Endothelial cell (in vitro differentiated cells): ENCODE measurements around the gene ZFYVE19. TPM values are rescaled to one million over a fixed set of nuclear protein-coding genes. Genes with fewer than 3 reads are reported as not detected.

ENCODE experiments used
- DNase-seq: peaks from one replicate; pipeline ENCODE4 v3.0.0; 2021; ENCODE audit warnings: low spot score
- H3K27ac Mint-ChIP-seq: one replicate; pipeline ENCODE4 v1.8.0; 2021; ENCODE audit warnings: mixed read lengths, inconsistent platforms; ENCODE audit not compliant: unreplicated experiment
- H3K27me3 Mint-ChIP-seq: one replicate; pipeline ENCODE4 v1.8.0; 2021; ENCODE audit warnings: mild to moderate bottlenecking, moderate library complexity, mixed read lengths, inconsistent platforms; ENCODE audit not compliant: unreplicated experiment
- H3K36me3 Mint-ChIP-seq: one replicate; pipeline ENCODE4 v1.8.0; 2021; ENCODE audit warnings: mild to moderate bottlenecking, low read depth, mixed read lengths, inconsistent platforms; ENCODE audit not compliant: unreplicated experiment
- H3K4me1 Mint-ChIP-seq: one replicate; pipeline ENCODE4 v1.8.0; 2021; ENCODE audit warnings: mild to moderate bottlenecking, mixed read lengths, inconsistent platforms; ENCODE audit not compliant: unreplicated experiment
- H3K4me3 Mint-ChIP-seq: one replicate; pipeline ENCODE4 v1.8.0; 2021; ENCODE audit warnings: mild to moderate bottlenecking, mixed read lengths, inconsistent platforms; ENCODE audit not compliant: unreplicated experiment
- H3K9me3 Mint-ChIP-seq: one replicate; pipeline ENCODE4 v1.8.0; 2021; ENCODE audit warnings: mixed read lengths, inconsistent platforms; ENCODE audit not compliant: unreplicated experiment
- CTCF ChIP-seq: fragments of 200-600 bp; sonication (generic); IDR thresholded peaks from one replicate; pipeline ENCODE4 v1.5.0; 2021; ENCODE audit warnings: antibody characterized with exemption; ENCODE audit not compliant: unreplicated experiment
- total RNA-seq: library from RNA; stranded (reverse); fragmentation: NEBNext Ultra II Directional; extraction: Animal tissue kit (Norgen Biotek cat#: 25700); gene quantifications from one replicate; pipeline ENCODE4 v1.2.1, GENCODE V29; 2021; ENCODE audit not compliant: unreplicated experiment

The ZFYVE19 gene
- total RNA-seq, 1 donor from 2014 or later, result 31.5 TPM

GRCh38 chr15:40768521-40769273, 38.2 kb upstream of the ZFYVE19 start:
- Mint-ChIP-seq H3K36me3 (peaks cover 9% of the 10 kb centered on the region), H3K4me1 (peaks cover 6% of the 10 kb centered on the region), H3K27me3 (peaks cover 14% of the 10 kb centered on the region), H3K4me3 (no peak overlapping the region), H3K27ac (no peak overlapping the region), H3K9me3 (no peaks in the 10 kb centered on the region)
- DNase-seq, result no peak
- TF ChIP-seq CTCF, result no peak

GRCh38 chr15:40769274-40770146, 37.4 kb upstream of the ZFYVE19 start, which contains the start of gene C15orf62:
Gene C15orf62, plus strand, starts transcription at chr15:40769980. Its CDS starts 516 bp downstream, at chr15:40770496.
- H3K27me3 Mint-ChIP-seq, result peaks cover 14% of the 10 kb centered on the region

GRCh38 chr15:40770147-40770721, 36.7 kb upstream of the ZFYVE19 start:
- Mint-ChIP-seq H3K4me1 (peaks cover 1% of the 10 kb centered on the region), H3K36me3 (peaks cover 19% of the 10 kb centered on the region), H3K27ac (no peak overlapping the region), H3K27me3 (peaks cover 12% of the 10 kb centered on the region), H3K9me3 (no peaks in the 10 kb centered on the region), H3K4me3 (peak overlapping the region; percentile 51)
- DNase-seq, result no peak
- no peak for TF ChIP-seq CTCF

More at GRCh38 chr15:40769274-40770146, 37.4 kb upstream of the ZFYVE19 start, which contains the start of gene C15orf62:
- Mint-ChIP-seq H3K9me3 (no peaks in the 10 kb centered on the region), H3K4me1 (peaks cover 6% of the 10 kb centered on the region), H3K4me3 (peak within 1 kb of the TSS; percentile 51), H3K36me3 (peaks cover 13% of the 10 kb centered on the region), H3K27ac (no peak within 1 kb of the TSS)
- no peak for TF ChIP-seq CTCF
- no peak for DNase-seq

- no peak for DNase-seq
- H3K27ac Mint-ChIP-seq, result no peak overlapping the region
- peaks cover 19% of the 10 kb centered on the region for H3K36me3 Mint-ChIP-seq
- peak overlapping the region; percentile 74 for H3K4me3 Mint-ChIP-seq
- H3K4me1 Mint-ChIP-seq, result no peaks in the 10 kb centered on the region
- H3K9me3 Mint-ChIP-seq, result no peaks in the 10 kb centered on the region
- H3K27me3 Mint-ChIP-seq, result peaks cover 12% of the 10 kb centered on the region
- TF ChIP-seq CTCF, result no peak
Measured at GRCh38 chr15:40771242-40771641, 35.6 kb upstream of the ZFYVE19 start.
